Neural progenitor cell (in vitro differentiated cells): ENCODE results near the gene FAM50B.

Experiments used
- CTCF ChIP-seq: fragments of 200-600 bp; sonication (generic); IDR thresholded peaks from 2 replicates; pipeline ENCODE4 v1.5.1; 2017; ENCODE audit warnings: antibody characterized with exemption, mild to moderate bottlenecking
- EZH2 ChIP-seq: fragments of 200-600 bp; sonication (generic); IDR thresholded peaks from 2 replicates; pipeline ENCODE4 v1.6.1; 2017; ENCODE audit warnings: antibody characterized with exemption, mild to moderate bottlenecking, moderate library complexity

- TF ChIP-seq CTCF (no peak), EZH2 (no peak)
Observed at GRCh38 chr6:3829285-3829684, 19.9 kb upstream of the FAM50B start.
